Activated B cell treated with CpG ODN at 0.5 μM for 24 hours (primary cell): Measurements from ENCODE around the gene PPP1R14D. TPM values are rescaled to one million over a fixed set of nuclear protein-coding genes. Genes with fewer than 3 reads are reported as not detected.

ENCODE experiments used
- ATAC-seq: fragments of 200-7000 bp; cut with Tn5 transposase; one replicate; pipeline ENCODE4 v1.10.0; 2021; ENCODE audit warnings: low read depth, mild to moderate bottlenecking, moderate library complexity
- CTCF ChIA-PET: fragments of 350-600 bp; sonication (Branson Sonifier 250); formaldehyde crosslinking; loops from one replicate; lab custom pipeline; 2021; ENCODE audit warnings: antibody characterized with exemption; lab: Charles Lee
- POLR2A ChIA-PET: fragments of 350-600 bp; sonication (Branson Sonifier 250); formaldehyde crosslinking; loops from one replicate; lab custom pipeline; 2021; ENCODE audit warnings: antibody characterized with exemption; lab: Charles Lee
- DNase-seq: peaks from one replicate; pipeline ENCODE4 v3.0.0; 2022
- H3K27ac Mint-ChIP-seq: one replicate; pipeline ENCODE4 v1.8.0; 2020; ENCODE audit warnings: mixed read lengths
- H3K27me3 Mint-ChIP-seq: one replicate; pipeline ENCODE4 v1.8.0; 2021; ENCODE audit warnings: mixed read lengths
- H3K36me3 Mint-ChIP-seq: one replicate; pipeline ENCODE4 v1.8.0; 2021; ENCODE audit warnings: low read depth, mixed read lengths
- H3K4me1 Mint-ChIP-seq: one replicate; pipeline ENCODE4 v1.8.0; 2021; ENCODE audit warnings: mixed read lengths
- H3K4me3 Mint-ChIP-seq: one replicate; pipeline ENCODE4 v1.8.0; 2020; ENCODE audit warnings: mild to moderate bottlenecking, mixed read lengths
- H3K9me3 Mint-ChIP-seq: one replicate; pipeline ENCODE4 v1.8.0; 2020; ENCODE audit warnings: mixed read lengths
- intact Hi-C: fragments of 100-400 bp; cut with micrococcal nuclease; formaldehyde crosslinking; loops from one replicate; pipeline ENCODE4 v1.15.1; 2024
- total RNA-seq: library from RNA; stranded (reverse); gene quantifications from 2 replicates; pipeline ENCODE4 v1.2.3, GENCODE V29; 2022
- TF ChIP-seq, protein P1 (sequence below): fragments of 200-600 bp; IDR thresholded peaks from one replicate; pipeline ENCODE4 v1.8.0; 2022; ENCODE audit warnings: antibody characterized with exemption, mild to moderate bottlenecking

Gene PPP1R14D
- total RNA-seq, 1 donor from 2014 or later = 0.31 TPM

DNA sequence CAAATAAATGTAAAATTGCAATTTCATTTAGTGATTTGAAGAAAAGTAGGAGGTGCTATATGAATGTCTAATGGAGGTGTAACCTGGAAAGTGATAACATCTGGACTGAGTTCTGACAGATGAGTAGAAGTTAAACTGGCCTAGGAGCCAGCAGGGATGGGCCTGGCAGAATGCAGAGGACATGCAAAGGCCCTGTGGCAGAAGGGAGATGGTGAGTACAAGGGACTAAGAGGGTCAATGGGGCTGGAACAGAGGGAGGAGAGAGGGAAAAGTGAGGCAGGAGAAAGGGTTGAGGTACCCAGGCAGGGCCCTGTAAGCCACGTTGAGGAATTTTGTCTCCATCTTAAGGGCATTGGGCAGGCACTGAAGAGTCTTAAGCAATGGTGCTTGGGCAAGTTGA is 3.4 kb upstream of the PPP1R14D start:
- Mint-ChIP-seq H3K27me3 (no peaks in the 10 kb centered on the region), H3K36me3 (peaks cover 4% of the 10 kb centered on the region), H3K27ac (no peak overlapping the region), H3K4me3 (no peak overlapping the region), H3K4me1 (no peaks in the 10 kb centered on the region), H3K9me3 (no peaks in the 10 kb centered on the region)
- intact Hi-C loops = no loop called here
- DNase-seq (no peak), ATAC-seq (no peak)
- TF ChIP-seq, protein P1, sequence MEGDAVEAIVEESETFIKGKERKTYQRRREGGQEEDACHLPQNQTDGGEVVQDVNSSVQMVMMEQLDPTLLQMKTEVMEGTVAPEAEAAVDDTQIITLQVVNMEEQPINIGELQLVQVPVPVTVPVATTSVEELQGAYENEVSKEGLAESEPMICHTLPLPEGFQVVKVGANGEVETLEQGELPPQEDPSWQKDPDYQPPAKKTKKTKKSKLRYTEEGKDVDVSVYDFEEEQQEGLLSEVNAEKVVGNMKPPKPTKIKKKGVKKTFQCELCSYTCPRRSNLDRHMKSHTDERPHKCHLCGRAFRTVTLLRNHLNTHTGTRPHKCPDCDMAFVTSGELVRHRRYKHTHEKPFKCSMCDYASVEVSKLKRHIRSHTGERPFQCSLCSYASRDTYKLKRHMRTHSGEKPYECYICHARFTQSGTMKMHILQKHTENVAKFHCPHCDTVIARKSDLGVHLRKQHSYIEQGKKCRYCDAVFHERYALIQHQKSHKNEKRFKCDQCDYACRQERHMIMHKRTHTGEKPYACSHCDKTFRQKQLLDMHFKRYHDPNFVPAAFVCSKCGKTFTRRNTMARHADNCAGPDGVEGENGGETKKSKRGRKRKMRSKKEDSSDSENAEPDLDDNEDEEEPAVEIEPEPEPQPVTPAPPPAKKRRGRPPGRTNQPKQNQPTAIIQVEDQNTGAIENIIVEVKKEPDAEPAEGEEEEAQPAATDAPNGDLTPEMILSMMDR = no peak
- POLR2A ChIA-PET = no interaction called here
- CTCF ChIA-PET = no interaction called here

DNA sequence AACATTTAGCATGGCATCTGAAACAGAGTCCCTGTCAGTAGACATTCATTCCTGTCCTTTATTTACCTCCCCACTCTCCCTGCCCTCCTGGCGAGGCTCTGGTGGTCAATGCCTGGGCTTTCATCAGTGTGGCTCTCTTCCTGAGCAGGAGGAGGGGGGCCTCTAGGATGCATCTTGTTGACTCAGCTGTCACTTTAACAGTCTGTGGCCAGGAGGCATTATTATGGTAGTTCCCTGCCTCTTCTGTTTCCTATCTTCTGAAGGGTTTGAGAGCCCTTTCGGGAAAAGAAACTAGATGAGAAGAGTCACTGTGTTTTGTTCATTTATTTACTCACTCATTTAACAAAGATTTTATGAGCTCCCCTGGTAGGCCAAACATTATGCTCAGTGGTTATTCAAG is 2.4 kb upstream of the PPP1R14D start:
- Mint-ChIP-seq H3K9me3 (no peaks in the 10 kb centered on the region), H3K36me3 (peaks cover 4% of the 10 kb centered on the region), H3K27ac (no peak overlapping the region), H3K4me1 (no peaks in the 10 kb centered on the region), H3K27me3 (no peaks in the 10 kb centered on the region), H3K4me3 (no peak overlapping the region)
- TF ChIP-seq, protein P1 = no peak
- POLR2A ChIA-PET = no interaction called here
- CTCF ChIA-PET = interaction anchor here (1.1 kb wide), 1 partner anchor 116 kb away, joined by 3 read pairs; no protein-coding TSS in a partner anchor
- ATAC-seq = no peak
- intact Hi-C loops = no loop called here
- no peak for DNase-seq

DNA sequence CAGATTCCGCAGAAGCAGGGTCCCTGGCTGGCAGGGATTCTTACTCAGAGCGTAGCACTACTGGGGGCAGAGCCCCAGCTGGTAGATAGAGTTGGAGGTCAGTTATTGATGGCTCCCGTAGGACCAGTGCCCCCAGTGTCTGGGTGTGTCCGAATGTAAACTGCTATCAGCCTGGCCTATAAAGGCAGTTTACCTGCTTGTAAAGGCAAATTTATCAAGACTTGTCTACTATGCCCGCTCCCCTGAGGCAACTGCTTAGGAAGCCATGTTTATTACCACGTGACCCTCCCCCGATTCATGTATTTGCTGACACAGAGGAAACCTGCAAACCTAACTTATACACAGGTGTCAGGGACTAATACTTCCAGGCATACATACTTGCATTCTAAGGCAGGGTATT is 607 bp upstream of the PPP1R14D start:
- intact Hi-C loops = no loop called here
- ChIA-PET POLR2A (no interaction called here), CTCF (interaction anchor here (0.6 kb wide), 1 partner anchor 237 kb away, joined by 3 read pairs; no protein-coding TSS in a partner anchor)
- Mint-ChIP-seq H3K4me3 (no peak overlapping the region), H3K27me3 (no peaks in the 10 kb centered on the region), H3K27ac (no peak overlapping the region), H3K4me1 (no peaks in the 10 kb centered on the region), H3K36me3 (peaks cover 4% of the 10 kb centered on the region), H3K9me3 (no peaks in the 10 kb centered on the region)
- no peak for ATAC-seq
- TF ChIP-seq, protein P1 = no peak
- no peak for DNase-seq

DNA sequence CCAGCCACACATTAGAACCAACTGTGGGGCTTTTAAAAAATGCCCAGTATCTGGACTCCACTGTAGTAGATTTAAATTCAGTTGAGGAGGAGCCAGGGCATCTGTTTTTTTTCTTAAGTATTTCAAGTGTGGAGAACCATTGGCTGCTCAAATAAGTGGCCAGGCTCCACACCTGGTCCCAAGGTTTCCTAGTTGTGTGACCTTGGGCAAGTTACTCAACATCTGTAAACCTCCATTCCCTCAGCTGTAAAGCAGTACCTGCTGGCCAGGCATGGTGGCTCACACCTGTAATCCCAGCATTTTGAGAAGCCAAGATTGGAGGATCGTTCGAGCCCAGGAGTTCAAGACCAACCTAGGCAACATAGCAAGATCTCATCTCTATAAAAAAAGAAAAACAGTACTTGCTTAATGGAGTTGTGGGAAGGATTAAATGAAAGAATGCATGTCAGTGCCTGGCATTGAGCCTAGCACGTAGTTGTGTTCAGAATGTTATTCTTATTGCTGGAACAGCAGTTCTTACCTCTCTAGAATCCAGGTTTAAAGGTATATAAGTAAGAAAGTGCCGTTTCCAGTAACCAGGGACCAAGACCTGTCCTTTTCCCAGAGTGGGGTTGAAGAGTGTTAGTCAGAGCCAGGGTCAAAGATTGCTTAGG is 2.0 kb downstream of the PPP1R14D start:
- H3K36me3 Mint-ChIP-seq = no peaks in the 10 kb centered on the region
- no peaks in the 10 kb centered on the region for H3K9me3 Mint-ChIP-seq
- POLR2A ChIA-PET = no interaction called here
- H3K4me1 Mint-ChIP-seq = no peaks in the 10 kb centered on the region
- no peaks in the 10 kb centered on the region for H3K27me3 Mint-ChIP-seq
- no peak overlapping the region for H3K27ac Mint-ChIP-seq
- ATAC-seq (no peak), DNase-seq (no peak)
- no peak overlapping the region for H3K4me3 Mint-ChIP-seq
- TF ChIP-seq, protein P1 = no peak
- CTCF ChIA-PET = no interaction called here
- intact Hi-C loops = no loop called here

DNA sequence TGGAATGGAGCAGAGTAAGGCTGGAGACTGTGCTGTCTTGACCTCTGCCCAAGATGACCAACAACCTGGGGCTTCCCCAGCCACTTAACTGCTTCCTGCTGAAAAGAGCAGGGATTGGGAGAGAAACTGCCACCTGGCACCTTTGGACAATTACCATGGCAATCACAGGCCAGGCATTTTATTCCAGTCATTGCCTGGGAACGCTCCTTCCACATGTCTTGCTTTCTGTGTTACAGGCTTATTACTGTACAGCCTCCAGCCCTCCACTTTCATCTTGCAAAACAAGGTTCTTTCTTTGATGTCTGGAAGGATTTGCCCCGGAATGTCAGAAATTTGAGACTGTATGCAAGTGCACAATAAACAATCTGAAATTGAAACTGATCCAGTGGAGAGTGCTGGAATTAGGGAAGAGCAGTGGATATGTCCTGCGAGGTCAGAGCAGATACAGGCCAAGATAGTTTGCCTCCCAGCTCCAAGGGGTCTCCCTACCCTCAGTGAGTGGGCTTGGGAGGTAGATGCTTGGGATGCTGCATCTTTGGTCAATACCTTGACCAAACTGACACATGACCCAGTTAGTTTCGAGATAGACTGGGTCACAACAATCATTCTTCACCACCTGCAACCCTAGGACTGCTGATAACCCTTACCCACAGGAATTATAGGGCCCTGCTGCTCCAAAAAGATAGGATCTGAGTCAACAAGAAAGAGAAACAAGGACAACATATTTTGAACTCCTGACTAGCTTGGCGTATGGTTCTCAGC is 2.7 kb downstream of the PPP1R14D start:
- POLR2A ChIA-PET = no interaction called here
- ATAC-seq (no peak), DNase-seq (no peak)
- Mint-ChIP-seq H3K4me1 (no peaks in the 10 kb centered on the region), H3K9me3 (no peaks in the 10 kb centered on the region), H3K4me3 (no peak overlapping the region), H3K27me3 (no peaks in the 10 kb centered on the region), H3K36me3 (no peaks in the 10 kb centered on the region), H3K27ac (no peak overlapping the region)
- TF ChIP-seq, protein P1 = no peak
- intact Hi-C loops = no loop called here
- CTCF ChIA-PET = no interaction called here
